HUDEP-2 (cell line): ENCODE results near the gene RO60.

Source experiments
- DNase-seq, 76 experiments: peaks; one replicate each; lab custom pipeline; 2025; ENCODE audit not compliant: unreplicated experiment in 76 of 76; lab: John Stamatoyannopoulos, UW

The RO60 gene

GRCh38 chr1:193060406-193060805 is 994 bp downstream of the RO60 start:
- no peak for DNase-seq

DNA sequence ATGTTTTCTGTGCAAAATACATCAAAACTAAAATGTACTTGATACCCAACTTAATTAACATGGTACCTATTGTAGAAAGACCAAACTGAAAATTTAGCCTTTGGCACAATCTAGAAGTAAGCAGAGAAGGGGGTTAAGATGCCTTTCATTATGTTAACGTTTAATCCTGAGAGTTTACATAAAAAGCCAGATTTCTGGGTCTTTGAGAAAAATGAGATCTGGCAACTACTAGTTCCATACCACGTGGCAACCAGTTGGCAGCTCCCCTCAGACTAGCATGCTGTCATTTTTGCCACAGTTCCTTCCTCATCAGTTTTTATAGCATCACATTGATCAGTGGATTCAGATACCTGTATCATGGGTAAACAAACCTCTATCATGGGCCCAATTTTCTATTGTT is 1.5 kb downstream of the RO60 start:
- peak in 45 of 76 experiments; percentile 3 to 62 (median 31) for DNase-seq

DNA sequence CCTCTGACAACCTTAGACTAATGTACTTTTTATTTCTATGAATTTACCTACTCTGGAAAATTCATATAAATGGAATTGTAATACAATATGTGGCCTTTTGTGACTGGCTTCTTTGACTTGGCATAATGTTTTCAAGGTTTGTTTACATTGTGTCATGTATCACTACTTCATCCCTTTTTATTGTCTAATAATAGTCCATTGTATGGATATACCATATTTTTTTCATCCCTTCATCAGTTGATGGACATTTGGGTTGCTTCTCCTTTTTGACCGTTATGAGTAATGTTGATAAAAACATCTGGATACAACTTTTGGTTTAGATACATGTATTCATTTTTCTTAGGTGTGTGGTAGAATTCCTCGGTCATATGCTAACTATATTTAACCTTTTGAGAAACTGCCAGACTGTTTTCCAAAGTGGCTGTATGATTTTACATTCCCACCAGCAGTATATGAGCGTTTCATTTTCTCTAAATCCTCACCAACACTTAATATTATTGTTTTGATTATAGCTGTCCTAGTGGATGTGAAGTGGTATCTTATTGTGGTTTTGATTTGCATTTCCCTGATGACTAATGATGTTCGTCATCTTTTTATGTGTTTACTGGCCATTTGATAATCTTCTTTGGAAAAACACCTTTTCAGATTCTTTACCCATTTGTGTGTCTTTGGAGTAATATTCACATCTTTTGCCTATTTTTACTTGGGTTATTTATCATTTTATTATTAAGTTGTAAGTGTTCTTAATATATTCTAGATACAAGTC is 3.5 kb downstream of the RO60 start:
- DNase-seq, result no peak

DNA sequence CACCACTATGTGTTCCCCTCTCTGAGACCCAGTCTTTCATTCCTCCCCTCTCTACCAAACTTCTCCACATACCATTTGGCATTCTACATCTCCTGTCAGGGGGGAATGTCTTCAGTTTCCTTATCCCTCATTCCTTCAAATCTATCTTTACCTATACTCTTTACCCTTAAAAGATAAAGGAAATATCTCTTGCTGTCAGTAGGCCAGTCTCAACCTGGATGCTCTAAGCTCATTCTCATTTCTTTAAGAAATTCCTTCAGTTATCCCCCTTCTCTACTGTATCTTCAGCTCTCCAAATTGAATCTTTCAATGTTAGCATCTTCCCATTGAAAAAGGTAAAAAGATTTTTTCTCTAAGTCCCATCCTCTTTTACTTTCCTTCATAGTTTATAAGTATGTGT is 6.5 kb downstream of the RO60 start:
- DNase-seq, result no peak

DNA sequence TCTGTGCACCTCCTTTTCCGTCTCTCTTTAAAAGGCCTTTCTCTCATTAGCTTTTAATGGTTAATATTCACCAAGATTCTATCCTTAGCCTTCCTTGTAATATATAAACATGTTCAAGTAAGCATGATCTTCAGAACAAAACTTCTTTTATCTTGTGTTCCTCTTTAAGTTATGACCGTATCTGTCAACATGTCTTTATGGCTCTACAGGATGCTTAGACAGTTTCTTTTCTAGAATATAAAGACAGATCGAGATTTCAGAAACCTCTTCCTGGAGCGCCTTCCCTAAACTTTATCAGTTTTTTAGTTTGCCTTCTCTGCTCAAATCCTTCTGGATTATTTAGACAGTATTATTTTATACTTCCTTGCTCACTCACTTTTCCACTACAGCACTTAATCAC is 7.2 kb downstream of the RO60 start:
- no peak for DNase-seq

GRCh38 chr1:193068013-193068412 is 8.6 kb downstream of the RO60 start:
- DNase-seq, result peak in 72 of 76 experiments; percentile 2 to 86 (median 62)

GRCh38 chr1:193069748-193070385 is 10.5 kb downstream of the RO60 start:
- DNase-seq, result peak in 14 of 76 experiments; percentile 3 to 28 (median 16)

- DNase-seq, result peak in 3 of 76 experiments; percentile 11 to 28 (median 17)
Measured at GRCh38 chr1:193070386-193070753, 11.0 kb downstream of the RO60 start.

DNA sequence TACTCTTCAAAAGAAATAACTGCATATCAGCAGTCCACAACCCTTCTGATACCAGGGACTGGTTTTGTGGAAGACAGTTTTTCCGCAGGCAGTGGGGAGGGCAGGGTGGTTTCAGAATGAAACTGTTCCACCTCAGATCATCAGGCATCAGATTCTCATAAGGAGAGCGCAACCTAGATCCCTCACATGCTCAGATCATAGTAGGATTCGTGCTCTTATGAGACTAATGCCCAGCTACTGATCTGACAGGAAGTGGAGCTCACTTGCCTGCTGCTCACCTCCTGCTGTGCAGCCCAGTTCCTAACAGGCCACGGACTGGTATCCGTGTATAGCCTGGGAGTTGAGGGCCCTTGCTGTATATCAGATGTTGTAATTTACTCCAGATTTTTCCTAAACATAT is 11.5 kb downstream of the RO60 start:
- peak in 5 of 76 experiments; percentile 17 to 41 (median 19) for DNase-seq

DNA sequence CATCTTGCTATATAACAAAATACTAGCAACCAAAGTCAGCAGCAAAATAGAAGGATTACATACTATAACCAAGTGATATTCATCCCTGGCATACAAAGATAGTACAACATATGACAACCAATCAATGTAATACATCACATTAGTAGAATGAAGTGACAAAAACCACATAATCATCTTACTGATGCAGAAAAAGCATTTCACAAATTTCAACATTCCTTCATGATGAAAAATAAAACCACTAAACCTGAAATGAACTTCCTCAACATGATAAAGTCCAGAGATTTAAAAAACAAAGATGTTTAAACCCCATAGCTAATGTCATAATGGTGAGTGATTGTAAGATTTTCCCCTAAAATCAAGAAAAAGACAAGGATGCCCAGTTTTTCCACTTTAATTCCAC is 18.6 kb downstream of the RO60 start:
- no peak for DNase-seq

DNA sequence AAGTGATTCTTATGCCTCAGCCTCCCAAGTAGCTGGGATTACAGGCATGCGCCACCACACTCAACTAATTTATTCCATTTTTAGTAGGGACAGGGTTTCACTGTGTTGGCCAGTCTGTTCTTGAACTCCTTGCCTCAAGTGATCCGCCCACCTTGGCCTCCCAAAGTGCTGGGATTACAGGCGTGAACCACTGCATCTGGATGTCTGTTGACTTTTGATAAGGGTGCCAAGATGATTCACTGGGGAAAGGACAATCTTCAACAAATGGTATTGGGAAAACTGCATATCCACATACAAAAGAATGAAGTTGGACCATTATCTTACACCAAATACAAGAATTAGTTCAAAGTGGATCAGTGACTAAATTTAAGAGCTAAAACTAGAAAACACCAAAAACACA is 19.8 kb downstream of the RO60 start:
- peak in 21 of 76 experiments; percentile 11 to 67 (median 28) for DNase-seq

DNA sequence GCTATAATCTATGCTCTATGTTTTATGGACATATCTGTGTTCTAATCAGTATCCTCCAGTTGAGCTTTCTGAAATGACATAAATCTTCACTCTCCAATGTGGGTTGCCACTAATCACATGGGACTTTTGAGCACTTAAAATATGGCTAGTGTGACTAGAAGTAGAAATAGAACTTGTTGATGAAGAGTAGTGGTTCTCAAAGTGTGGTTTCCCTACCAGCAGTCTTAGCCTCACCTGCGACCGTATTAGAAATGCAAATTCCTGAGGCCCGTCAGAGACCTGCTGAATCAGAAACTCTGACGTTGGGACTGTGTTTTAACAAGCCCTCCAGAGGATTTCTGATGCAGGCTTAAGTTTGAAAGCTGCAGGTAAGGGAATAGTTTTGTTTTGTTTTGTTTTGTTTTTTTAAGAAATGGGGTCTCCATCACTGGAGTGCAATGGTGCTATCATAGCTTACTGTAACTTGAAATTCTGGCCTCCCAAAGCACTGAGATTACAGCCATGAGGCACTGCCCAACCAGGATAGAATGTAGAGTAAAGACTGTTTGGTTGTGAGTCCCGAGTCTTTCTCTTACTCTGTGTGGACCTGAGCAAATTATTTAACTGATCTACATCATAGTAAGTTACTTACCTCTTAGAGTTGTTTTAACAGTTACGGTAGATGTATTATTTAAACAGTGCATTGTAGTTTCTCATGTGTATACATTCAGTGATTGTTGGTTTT is 24.1 kb downstream of the RO60 start:
- no peak for DNase-seq

DNA sequence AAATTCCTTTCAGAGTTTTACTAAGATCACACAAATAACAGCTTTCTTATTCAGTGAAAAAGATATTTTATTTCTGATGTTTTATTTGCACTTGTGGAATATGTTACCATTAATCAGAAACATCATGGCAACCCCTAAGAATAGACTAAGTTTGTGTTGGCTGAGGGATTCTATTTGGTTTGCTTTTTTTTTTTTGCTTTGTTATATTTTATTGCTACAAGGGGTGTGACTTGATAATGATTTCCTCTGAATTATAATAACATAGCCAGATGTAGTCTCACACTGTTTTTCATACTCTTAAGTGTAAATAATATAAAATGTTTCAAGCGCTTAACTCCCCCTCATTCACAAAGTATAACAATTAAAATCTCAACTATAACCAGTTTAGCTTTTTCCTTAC is 25.9 kb downstream of the RO60 start:
- no peak for DNase-seq

GRCh38 chr1:193086342-193086741 is 26.9 kb downstream of the RO60 start:
- DNase-seq, result no peak

DNA sequence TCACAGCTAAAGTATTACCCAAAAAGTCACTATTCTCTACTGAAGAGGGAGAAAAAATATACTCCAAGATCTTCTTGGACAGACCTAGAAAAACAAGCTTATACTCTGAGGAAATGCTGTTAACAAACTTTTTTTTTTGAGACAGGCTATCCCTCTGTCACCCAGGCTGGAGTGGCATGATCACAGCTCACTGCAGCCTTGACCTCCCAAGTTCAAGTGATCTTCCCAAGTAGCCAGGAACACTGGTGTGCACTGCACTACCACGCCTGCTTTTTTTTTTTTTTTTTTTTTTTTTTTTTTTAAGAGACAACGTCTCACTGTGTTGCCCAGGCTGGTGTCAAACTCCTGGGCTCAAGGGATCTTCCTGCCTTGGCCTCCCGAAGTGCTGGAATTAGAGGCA is 28.5 kb downstream of the RO60 start:
- no peak for DNase-seq

DNA sequence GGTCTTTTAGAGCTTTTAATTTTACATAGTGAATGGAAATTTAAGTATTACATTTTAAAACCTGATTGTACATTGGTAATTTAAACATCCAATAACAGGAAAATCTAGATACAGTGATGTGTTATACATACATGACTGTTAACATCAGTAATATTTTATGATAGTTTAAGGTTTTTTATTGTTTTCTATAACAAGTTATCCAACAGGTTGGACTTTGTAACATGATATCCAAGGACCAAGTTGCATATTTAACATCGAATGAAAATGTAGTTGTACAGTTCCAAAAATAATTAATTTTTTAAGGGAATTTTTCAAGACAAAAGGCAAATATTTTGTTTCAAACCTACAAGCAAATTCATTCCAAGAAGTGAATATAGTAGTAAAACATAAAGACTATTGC is 31.5 kb downstream of the RO60 start:
- no peak for DNase-seq

DNA sequence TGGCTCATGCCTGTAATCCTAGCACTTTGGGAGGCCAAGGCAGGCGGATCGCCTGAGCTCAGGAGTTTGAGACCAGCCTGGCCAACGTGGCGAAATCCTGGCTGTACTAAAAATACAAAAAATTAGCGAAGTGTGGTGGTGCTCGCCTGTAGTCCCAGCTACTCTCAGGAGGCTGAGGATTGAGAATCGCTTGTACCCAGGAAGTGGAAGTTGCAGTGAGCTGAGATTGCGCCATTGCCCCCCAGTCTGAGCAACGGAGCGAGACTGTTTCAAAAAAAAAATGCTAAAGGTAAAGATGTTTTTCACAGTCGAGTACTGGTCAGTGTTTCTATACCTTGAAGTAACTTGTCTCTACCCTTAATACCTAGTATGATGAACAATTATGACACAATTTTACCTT is 34.7 kb downstream of the RO60 start:
- DNase-seq, result no peak

- DNase-seq, result no peak
Measured at GRCh38 chr1:193102662-193103061, 43.2 kb downstream of the RO60 start.

DNA sequence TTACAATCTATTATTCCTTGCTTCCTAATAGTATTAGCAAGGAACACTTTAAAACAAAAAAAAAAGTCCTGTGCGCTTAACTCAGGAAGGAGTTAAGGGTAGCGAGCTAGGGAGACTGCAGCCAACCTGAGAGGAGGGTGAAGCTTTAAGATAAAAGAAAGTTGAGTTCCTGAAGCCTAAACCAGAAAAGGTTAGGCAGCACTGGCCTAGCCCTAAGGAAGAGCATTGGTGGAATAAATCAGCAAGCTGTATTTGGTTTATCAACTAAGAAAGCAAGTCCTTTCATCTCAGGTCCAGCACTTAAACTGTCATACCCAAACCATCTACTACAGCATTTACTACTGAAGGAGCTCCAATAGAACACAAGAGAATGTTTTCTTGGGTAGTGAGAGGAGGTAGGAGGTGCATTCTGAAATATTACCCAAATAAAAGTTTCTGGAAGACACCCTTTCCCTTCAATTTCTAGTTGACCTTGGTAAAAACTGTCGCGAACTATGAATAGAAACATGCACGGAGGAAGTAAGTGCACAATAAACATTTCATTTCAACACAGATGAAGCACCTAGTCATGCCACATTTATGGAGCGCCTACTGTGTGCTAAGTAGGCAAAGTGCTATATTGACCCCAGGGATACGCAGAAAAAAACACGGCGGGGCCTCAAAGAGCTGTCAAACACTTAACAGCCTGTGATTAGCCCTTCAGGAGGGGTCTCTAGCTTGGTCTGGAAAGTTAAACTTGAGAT is 44.5 kb downstream of the RO60 start:
- peak in 2 of 76 experiments; percentile 19 to 39 for DNase-seq

GRCh38 chr1:193104502-193104906 is 45.1 kb downstream of the RO60 start:
- DNase-seq, result peak in 22 of 76 experiments; percentile 3 to 58 (median 28)
